Body of pancreas (tissue), 4 donors: ENCODE data around the gene HHAT.

Experiments used
- POLR2A ChIP-seq, 3 donors: fragments of 450-650 bp; IDR thresholded peaks; one replicate each; pipeline ENCODE4 v1.6.1; 2016; ENCODE audit warnings: antibody characterized with exemption in 3 of 3, mild to moderate bottlenecking in 2 of 3
- TF ChIP-seq, protein P1 (sequence below), 7 experiments: fragments of 450-650 bp in 4 of 7; fragments of 200-600 bp in 3 of 7; sonication (generic) in 3 of 7; IDR thresholded peaks; one replicate each; pipeline ENCODE4 v1.5.1; 2016 to 2019; ENCODE audit warnings: antibody characterized with exemption in 7 of 7

DNA sequence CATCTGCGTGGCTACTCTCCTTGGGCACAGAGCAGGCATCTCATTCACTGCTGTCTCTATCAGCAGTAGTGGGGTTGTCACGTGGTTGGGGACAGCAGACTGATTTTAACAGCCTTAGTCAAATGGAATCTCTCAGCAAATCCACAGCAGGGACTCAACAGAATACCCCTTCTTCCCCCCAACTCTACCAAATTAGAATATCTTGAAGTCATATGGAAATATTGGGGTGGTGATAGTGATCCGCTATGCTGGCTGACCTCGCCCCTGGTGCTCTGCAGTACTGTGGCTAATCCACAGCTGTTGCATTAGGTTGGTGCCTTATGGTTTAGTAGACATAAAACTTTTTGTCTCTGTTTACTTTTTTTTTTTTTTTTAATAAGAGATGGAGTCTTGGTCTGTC lies 23.9 kb downstream of the HHAT start:
- TF ChIP-seq POLR2A (IDR thresholded peaks at IDR 0.05), result no peak
- TF ChIP-seq, protein P1, sequence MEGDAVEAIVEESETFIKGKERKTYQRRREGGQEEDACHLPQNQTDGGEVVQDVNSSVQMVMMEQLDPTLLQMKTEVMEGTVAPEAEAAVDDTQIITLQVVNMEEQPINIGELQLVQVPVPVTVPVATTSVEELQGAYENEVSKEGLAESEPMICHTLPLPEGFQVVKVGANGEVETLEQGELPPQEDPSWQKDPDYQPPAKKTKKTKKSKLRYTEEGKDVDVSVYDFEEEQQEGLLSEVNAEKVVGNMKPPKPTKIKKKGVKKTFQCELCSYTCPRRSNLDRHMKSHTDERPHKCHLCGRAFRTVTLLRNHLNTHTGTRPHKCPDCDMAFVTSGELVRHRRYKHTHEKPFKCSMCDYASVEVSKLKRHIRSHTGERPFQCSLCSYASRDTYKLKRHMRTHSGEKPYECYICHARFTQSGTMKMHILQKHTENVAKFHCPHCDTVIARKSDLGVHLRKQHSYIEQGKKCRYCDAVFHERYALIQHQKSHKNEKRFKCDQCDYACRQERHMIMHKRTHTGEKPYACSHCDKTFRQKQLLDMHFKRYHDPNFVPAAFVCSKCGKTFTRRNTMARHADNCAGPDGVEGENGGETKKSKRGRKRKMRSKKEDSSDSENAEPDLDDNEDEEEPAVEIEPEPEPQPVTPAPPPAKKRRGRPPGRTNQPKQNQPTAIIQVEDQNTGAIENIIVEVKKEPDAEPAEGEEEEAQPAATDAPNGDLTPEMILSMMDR (IDR thresholded peaks at IDR 0.05), result no peak
